Neural progenitor cell (in vitro differentiated cells): Measurements from ENCODE around the gene SV2A. TPM values are rescaled to one million over a fixed set of nuclear protein-coding genes. Genes with fewer than 3 reads are reported as not detected.

ENCODE experiments used
- DNase-seq: peaks from one replicate; pipeline ENCODE4 v3.0.0-alpha.2; 2016; ENCODE audit warnings: low spot score
- H2AFZ ChIP-seq: fragments of 200-600 bp; sonication (generic); replicated peaks from 2 replicates; pipeline ENCODE4 v1.6.1; 2016; ENCODE audit warnings: antibody characterized with exemption
- H3F3A ChIP-seq: fragments of 200-600 bp; sonication (generic); 2 replicates; pipeline ENCODE4 v1.6.1; 2016; ENCODE audit warnings: antibody characterized with exemption, low read depth
- H3K27ac ChIP-seq: fragments of 200-600 bp; sonication (generic); 2 replicates; pipeline ENCODE4 v1.5.1; 2016; ENCODE audit warnings: mild to moderate bottlenecking
- H3K27me3 ChIP-seq: fragments of 200-600 bp; sonication (generic); 2 replicates; pipeline ENCODE4 v1.6.1; 2016; ENCODE audit warnings: mild to moderate bottlenecking, moderate library complexity
- H3K36me3 ChIP-seq: fragments of 200-600 bp; sonication (generic); 2 replicates; pipeline ENCODE4 v1.5.1; 2016
- H3K4me1 ChIP-seq: fragments of 200-600 bp; sonication (generic); 2 replicates; pipeline ENCODE4 v1.6.1; 2016; ENCODE audit warnings: mixed run types
- H3K4me2 ChIP-seq: fragments of 200-600 bp; sonication (generic); 2 replicates; pipeline ENCODE4 v1.6.1; 2016
- H3K4me3 ChIP-seq: fragments of 200-600 bp; sonication (generic); 2 replicates; pipeline ENCODE4 v1.5.1; 2016
- H3K79me2 ChIP-seq: fragments of 200-600 bp; sonication (generic); 2 replicates; pipeline ENCODE4 v1.6.1; 2016; ENCODE audit warnings: low read depth
- H3K9ac ChIP-seq: fragments of 200-600 bp; sonication (generic); 2 replicates; pipeline ENCODE4 v1.6.1; 2016
- H3K9me3 ChIP-seq: fragments of 200-600 bp; sonication (generic); 2 replicates; pipeline ENCODE4 v1.5.1; 2016; ENCODE audit warnings: low read depth
- H4K20me1 ChIP-seq: fragments of 200-600 bp; sonication (generic); 2 replicates; pipeline ENCODE4 v1.6.1; 2016; ENCODE audit warnings: low read depth
- H3K27ac Mint-ChIP-seq: 3 replicates; pipeline ENCODE4 v1.8.0; 2021; ENCODE audit warnings: mixed read lengths
- H3K27me3 Mint-ChIP-seq: 2 replicates; pipeline ENCODE4 v1.8.0; 2022; ENCODE audit warnings: low read depth, mild to moderate bottlenecking, inconsistent platforms, moderate library complexity, mixed read lengths; ENCODE audit not compliant: insufficient read depth
- H3K36me3 Mint-ChIP-seq: 3 replicates; pipeline ENCODE4 v1.8.0; 2021; ENCODE audit warnings: mixed read lengths
- H3K4me1 Mint-ChIP-seq: 3 replicates; pipeline ENCODE4 v1.8.0; 2021; ENCODE audit warnings: mixed read lengths
- H3K4me3 Mint-ChIP-seq: 3 replicates; pipeline ENCODE4 v1.8.0; 2021; ENCODE audit warnings: mild to moderate bottlenecking, moderate library complexity, mixed read lengths
- H3K9me3 Mint-ChIP-seq: 3 replicates; pipeline ENCODE4 v1.8.0; 2020; ENCODE audit warnings: mixed read lengths
- CTCF ChIP-seq: fragments of 200-600 bp; sonication (generic); IDR thresholded peaks from 2 replicates; pipeline ENCODE4 v1.5.1; 2017; ENCODE audit warnings: antibody characterized with exemption, mild to moderate bottlenecking
- EZH2 ChIP-seq: fragments of 200-600 bp; sonication (generic); IDR thresholded peaks from 2 replicates; pipeline ENCODE4 v1.6.1; 2017; ENCODE audit warnings: antibody characterized with exemption, mild to moderate bottlenecking, moderate library complexity
- EZH2phosphoT487 ChIP-seq: fragments of 200-600 bp; sonication (generic); IDR thresholded peaks from 2 replicates; pipeline ENCODE4 v1.6.1; 2017; ENCODE audit warnings: antibody characterized with exemption
- total RNA-seq: library from RNA; depleted of rRNA; stranded (reverse); fragments of >200 nt; gene quantifications from 2 replicates; pipeline ENCODE4 v1.2.3, GENCODE V29; 2015; ENCODE audit warnings: low replicate concordance

Gene SV2A
- total RNA-seq, 1 donor from 2014 or later: 31.6 TPM

- H3K9me3 Mint-ChIP-seq: no peaks in the 10 kb centered on the region
- no peak overlapping the region for H3K4me2 ChIP-seq
- H3K4me1 Mint-ChIP-seq: peaks cover 10% of the 10 kb centered on the region
- peaks cover 14% of the 10 kb centered on the region for H3F3A ChIP-seq
- no peaks in the 10 kb centered on the region for H3K9me3 ChIP-seq
- H3K27ac ChIP-seq: no peak overlapping the region
- H3K36me3 ChIP-seq: no peaks in the 10 kb centered on the region
- no peaks in the 10 kb centered on the region for H3K27me3 ChIP-seq
- no peak overlapping the region for H3K27ac Mint-ChIP-seq
- peaks cover 4% of the 10 kb centered on the region for H3K4me1 ChIP-seq
- H3K4me3 ChIP-seq: no peak overlapping the region
- H3K9ac ChIP-seq: no peak overlapping the region
- DNase-seq: no peak
- H3K27me3 Mint-ChIP-seq: peaks cover 3% of the 10 kb centered on the region
- no peaks in the 10 kb centered on the region for H3K79me2 ChIP-seq
- H3K4me3 Mint-ChIP-seq: no peak overlapping the region
- H3K36me3 Mint-ChIP-seq: peaks cover 25% of the 10 kb centered on the region
- TF ChIP-seq CTCF: no peak
- no peak for TF ChIP-seq EZH2phosphoT487
- no peak for TF ChIP-seq EZH2
- H4K20me1 ChIP-seq: no peaks in the 10 kb centered on the region
- no peak overlapping the region for H2AFZ ChIP-seq
Observed at GRCh38 chr1:149945206-149945605, 27.6 kb upstream of the SV2A start.

GRCh38 chr1:149942885-149943284 is 25.2 kb upstream of the SV2A start:
- peaks cover 9% of the 10 kb centered on the region for H3K4me1 ChIP-seq
- Mint-ChIP-seq H3K4me3 (no peak overlapping the region), H3K27ac (no peak overlapping the region), H3K27me3 (peaks cover 4% of the 10 kb centered on the region), H3K36me3 (peaks cover 18% of the 10 kb centered on the region), H3K4me1 (peaks cover 24% of the 10 kb centered on the region), H3K9me3 (no peaks in the 10 kb centered on the region)
- H2AFZ ChIP-seq: no peak overlapping the region
- no peak for DNase-seq
- H3K79me2 ChIP-seq: no peaks in the 10 kb centered on the region
- peaks cover 10% of the 10 kb centered on the region for H3F3A ChIP-seq
- H3K9ac ChIP-seq: no peak overlapping the region
- H3K27me3 ChIP-seq: no peaks in the 10 kb centered on the region
- H3K9me3 ChIP-seq: no peaks in the 10 kb centered on the region
- H3K27ac ChIP-seq: peak overlapping the region; percentile 66
- TF ChIP-seq EZH2: no peak
- no peak for TF ChIP-seq EZH2phosphoT487
- no peak for TF ChIP-seq CTCF
- H3K36me3 ChIP-seq: no peaks in the 10 kb centered on the region
- H3K4me3 ChIP-seq: no peak overlapping the region
- H4K20me1 ChIP-seq: no peaks in the 10 kb centered on the region
- no peak overlapping the region for H3K4me2 ChIP-seq

GRCh38 chr1:149942207-149942606 is 24.6 kb upstream of the SV2A start:
- Histone ChIP-seq H3K27ac (peak overlapping the region; percentile 66), H3F3A (peaks cover 10% of the 10 kb centered on the region), H3K4me2 (no peak overlapping the region), H3K4me3 (no peak overlapping the region), H3K79me2 (no peaks in the 10 kb centered on the region), H3K36me3 (no peaks in the 10 kb centered on the region), H2AFZ (no peak overlapping the region), H4K20me1 (no peaks in the 10 kb centered on the region), H3K9me3 (no peaks in the 10 kb centered on the region), H3K27me3 (no peaks in the 10 kb centered on the region), H3K4me1 (peaks cover 15% of the 10 kb centered on the region), H3K9ac (no peak overlapping the region)
- no peak overlapping the region for H3K27ac Mint-ChIP-seq
- peak overlapping the region; percentile 25 for H3K4me3 Mint-ChIP-seq
- H3K27me3 Mint-ChIP-seq: peaks cover 4% of the 10 kb centered on the region
- peaks cover 31% of the 10 kb centered on the region for H3K4me1 Mint-ChIP-seq
- H3K9me3 Mint-ChIP-seq: no peaks in the 10 kb centered on the region
- DNase-seq: peak; percentile 75
- TF ChIP-seq EZH2phosphoT487 (no peak), CTCF (peak; percentile 61)
- peaks cover 14% of the 10 kb centered on the region for H3K36me3 Mint-ChIP-seq

- H3K4me1 Mint-ChIP-seq: peaks cover 49% of the 10 kb centered on the region
- peak overlapping the region; percentile 8 for H3K4me3 Mint-ChIP-seq
- no peaks in the 10 kb centered on the region for H3K27me3 ChIP-seq
Observed at GRCh38 chr1:149940427-149940826, 22.8 kb upstream of the SV2A start.

More at GRCh38 chr1:149940427-149940826, 22.8 kb upstream of the SV2A start:
- Histone ChIP-seq H4K20me1 (no peaks in the 10 kb centered on the region), H3F3A (peaks cover 10% of the 10 kb centered on the region), H3K79me2 (no peaks in the 10 kb centered on the region), H3K4me3 (no peak overlapping the region), H3K27ac (no peak overlapping the region), H3K4me2 (no peak overlapping the region), H3K4me1 (peaks cover 19% of the 10 kb centered on the region), H3K9me3 (no peaks in the 10 kb centered on the region), H2AFZ (no peak overlapping the region), H3K36me3 (no peaks in the 10 kb centered on the region), H3K9ac (no peak overlapping the region)
- DNase-seq: no peak
- TF ChIP-seq EZH2phosphoT487 (no peak), EZH2 (no peak), CTCF (no peak)
- no peak overlapping the region for H3K27ac Mint-ChIP-seq
- no peaks in the 10 kb centered on the region for H3K9me3 Mint-ChIP-seq
- H3K27me3 Mint-ChIP-seq: peaks cover 4% of the 10 kb centered on the region
- peaks cover 10% of the 10 kb centered on the region for H3K36me3 Mint-ChIP-seq
